A549 (cell line): ENCODE results near the gene PUM2. TPM values are rescaled to one million over a fixed set of nuclear protein-coding genes. Genes with fewer than 3 reads are reported as not detected.

Source experiments
- ATAC-seq, 2 experiments: fragments of 200-7000 bp in 1 of 2; fragments of >200 bp in 1 of 2; cut with Nextera tagmentation in 1 of 2; cut with Tn5 transposase in 1 of 2; 3 replicates each; pipeline versions ENCODE4 v1.8.0 to v1.9.1; 2018 to 2020; ENCODE audit warnings: mild to moderate bottlenecking in 1 of 2, moderate library complexity in 1 of 2
- CTCF ChIA-PET: fragments of 300-600 bp; sonication (Branson Sonifier 250); formaldehyde crosslinking; extraction: SDS; loops from one replicate; lab custom pipeline; 2021; ENCODE audit warnings: antibody characterized with exemption, inconsistent platforms; lab: Yijun Ruan, JAX
- POLR2A ChIA-PET: fragments of 350-600 bp; formaldehyde crosslinking; extraction: SDS; loops from one replicate; lab custom pipeline; 2021; ENCODE audit warnings: antibody characterized with exemption, inconsistent platforms; lab: Yijun Ruan, JAX
- DNase-seq, 2 experiments: peaks; one replicate each; pipeline versions ENCODE4 v3.0.0 to v3.0.0-alpha.2; 2011 to 2016; ENCODE audit warnings: low read depth in 1 of 2, low spot score in 1 of 2
- FAIRE-seq: peaks from 2 replicates; lab custom pipeline; 2011; peaks lifted over from hg19 to GRCh38; lab: Jason Lieb, UNC
- H3K27ac ChIP-seq, 2 experiments: fragments of >200 bp; sonication (Bioruptor Twin); formaldehyde crosslinking; 3 replicates each; pipeline ENCODE4 v1.5.1; 2016 to 2017
- H3K4me1 ChIP-seq: fragments of >200 bp; sonication (Bioruptor Twin); formaldehyde crosslinking; 3 replicates; pipeline ENCODE4 v1.6.1; 2016
- H3K4me2 ChIP-seq: fragments of >200 bp; sonication (Bioruptor Twin); formaldehyde crosslinking; 3 replicates; pipeline ENCODE4 v1.6.1; 2016
- H3K4me3 ChIP-seq: fragments of >200 bp; sonication (Bioruptor Twin); formaldehyde crosslinking; 3 replicates; pipeline ENCODE4 v1.5.1; 2016
- H3K9me3 ChIP-seq: fragments of >200 bp; sonication (Bioruptor Twin); formaldehyde crosslinking; 3 replicates; pipeline ENCODE4 v1.6.1; 2016
- BCL3 ChIP-seq: fragments of >200 bp; sonication (Bioruptor Twin); formaldehyde crosslinking; IDR thresholded peaks from 3 replicates; pipeline ENCODE4 v1.6.1; 2016
- CEBPB ChIP-seq, 2 experiments: fragments of >200 bp in 1 of 2; sonication (Bioruptor Twin) in 1 of 2; formaldehyde crosslinking in 1 of 2; IDR thresholded peaks; 2 replicates each; pipeline ENCODE4 v1.6.1; 2012 to 2016
- CHD2 ChIP-seq: fragments of 150-350 bp; IDR thresholded peaks from 2 replicates; pipeline ENCODE4 v1.6.1; 2014; ENCODE audit warnings: low read length; ENCODE audit not compliant: partially characterized antibody
- CHD4 ChIP-seq: fragments of 200-600 bp; sonication (generic); IDR thresholded peaks from 2 replicates; pipeline ENCODE4 v1.6.1; 2016; ENCODE audit warnings: antibody characterized with exemption, mild to moderate bottlenecking, borderline replicate concordance
- EHF ChIP-seq: fragments of 250-450 bp; sonication (Bioruptor Pico); IDR thresholded peaks from 2 replicates; pipeline ENCODE4 v1.5.0; 2020; ENCODE audit warnings: mild to moderate bottlenecking
- EP300 ChIP-seq, 2 experiments: fragments of >200 bp; sonication (Bioruptor Twin); formaldehyde crosslinking; IDR thresholded peaks; 2 replicates in 1 of 2; 3 replicates in 1 of 2; pipeline ENCODE4 v1.6.1; 2016 to 2017
- FOSB ChIP-seq: fragments of 250-450 bp; sonication (Bioruptor Pico); IDR thresholded peaks from 2 replicates; pipeline ENCODE4 v1.5.0; 2020; ENCODE audit warnings: mild to moderate bottlenecking, moderate library complexity
- FOSL2 ChIP-seq, 2 experiments: fragments of 450-650 bp in 1 of 2; fragments of >200 bp in 1 of 2; sonication (Bioruptor Twin) in 1 of 2; formaldehyde crosslinking; IDR thresholded peaks; 2 replicates each; pipeline versions ENCODE4 v1.5.0 to v1.6.1; 2016 to 2020; ENCODE audit warnings: mild to moderate bottlenecking in 1 of 2, moderate library complexity in 1 of 2
- HEYL ChIP-seq: fragments of 250-450 bp; sonication (Bioruptor Pico); IDR thresholded peaks from 2 replicates; pipeline ENCODE4 v1.8.0; 2021; ENCODE audit warnings: mild to moderate bottlenecking, moderate library complexity
- HOXB13 ChIP-seq: fragments of 250-450 bp; sonication (Bioruptor Pico); IDR thresholded peaks from 2 replicates; pipeline ENCODE4 v1.5.0; 2020; ENCODE audit warnings: low read depth, mild to moderate bottlenecking, moderate library complexity
- JUNB ChIP-seq: fragments of >200 bp; sonication (Bioruptor Twin); formaldehyde crosslinking; IDR thresholded peaks from 2 replicates; pipeline ENCODE4 v1.6.1; 2016
- MAFK ChIP-seq: fragments of 450-650 bp; IDR thresholded peaks from 2 replicates; pipeline ENCODE4 v1.6.1; 2014; ENCODE audit not compliant: partially characterized antibody
- MAZ ChIP-seq: fragments of 150-350 bp; IDR thresholded peaks from 2 replicates; pipeline ENCODE4 v1.6.1; 2014; ENCODE audit warnings: antibody characterized with exemption, low read depth, low read length, borderline replicate concordance
- NFE2L2 ChIP-seq: fragments of 150-350 bp; conservative IDR thresholded peaks from 2 replicates; pipeline ENCODE4 v1.6.1; 2014; ENCODE audit warnings: low read length
- NPAS2 ChIP-seq: fragments of 250-450 bp; sonication (Bioruptor Pico); IDR thresholded peaks from 2 replicates; pipeline ENCODE4 v1.8.0; 2022; ENCODE audit warnings: mild to moderate bottlenecking, moderate library complexity, borderline replicate concordance
- NR3C1 ChIP-seq: fragments of >200 bp; sonication (Bioruptor Twin); formaldehyde crosslinking; IDR thresholded peaks from 3 replicates; pipeline ENCODE4 v1.6.1; 2017
- POLR2A ChIP-seq: IDR thresholded peaks from 2 replicates; pipeline ENCODE4 v1.6.1; 2012; ENCODE audit warnings: mild to moderate bottlenecking, low read length
- RARB ChIP-seq: fragments of 250-450 bp; sonication (Bioruptor Pico); IDR thresholded peaks from 2 replicates; pipeline ENCODE4 v1.8.0; 2021; ENCODE audit warnings: mild to moderate bottlenecking, moderate library complexity
- RNF2 ChIP-seq: fragments of 200-600 bp; sonication (generic); IDR thresholded peaks from 2 replicates; pipeline ENCODE4 v1.6.1; 2016; ENCODE audit warnings: low read depth, mild to moderate bottlenecking, antibody characterized with exemption, moderate library complexity, borderline replicate concordance
- TFCP2L1 ChIP-seq: fragments of 250-450 bp; sonication (Bioruptor Pico); IDR thresholded peaks from 2 replicates; pipeline ENCODE4 v1.5.0; 2021; ENCODE audit warnings: mild to moderate bottlenecking
- ZC3H11A ChIP-seq: fragments of 450-650 bp; IDR thresholded peaks from 2 replicates; pipeline ENCODE4 v1.6.1; 2014; ENCODE audit warnings: antibody characterized with exemption, mild to moderate bottlenecking
- ZFP36 ChIP-seq: fragments of 450-650 bp; IDR thresholded peaks from 2 replicates; pipeline ENCODE4 v1.6.1; 2014; ENCODE audit warnings: borderline replicate concordance; ENCODE audit not compliant: partially characterized antibody
- ZNF302 ChIP-seq: fragments of 250-450 bp; sonication (Bioruptor Pico); IDR thresholded peaks from 2 replicates; pipeline ENCODE4 v1.9.0; 2021; ENCODE audit warnings: inconsistent platforms, mild to moderate bottlenecking, moderate library complexity
- WGBS: methylation state at CpG from one replicate; pipeline ENCODE4 v1.1.6; 2017; ENCODE audit errors: missing lambda C conversion rate; 5-methylcytosine and 5-hydroxymethylcytosine counted together
- polyA plus RNA-seq, 4 experiments: library from polyadenylated mRNA; depleted of rRNA in 3 of 4; stranded (reverse); fragments of >200 nt; fragmentation: RNase III in 1 of 4; extraction: RNeasy Plus Mini Kit Qiagen cat#74134 plus additional on column Dnase treatment in 1 of 4; gene quantifications; 2 replicates in 3 of 4; 3 replicates in 1 of 4; pipeline ENCODE4 v1.2.3, GENCODE V29; 2011 to 2017
- TF ChIP-seq, protein P1 (sequence below): fragments of >200 bp; sonication (Bioruptor Twin); formaldehyde crosslinking; IDR thresholded peaks from 3 replicates; pipeline ENCODE4 v1.5.1; 2016
- TF ChIP-seq, protein P2 (sequence below): fragments of 250-450 bp; sonication (Bioruptor Pico); IDR thresholded peaks from 2 replicates; pipeline ENCODE4 v1.5.0; 2020; ENCODE audit warnings: low read depth, mild to moderate bottlenecking, moderate library complexity
- TF ChIP-seq, protein P3 (sequence below): fragments of 450-650 bp; IDR thresholded peaks from 2 replicates; pipeline ENCODE4 v1.6.1; 2014; ENCODE audit warnings: antibody characterized with exemption
- TF ChIP-seq, protein P4 (sequence below): fragments of 200-600 bp; sonication (generic); IDR thresholded peaks from 2 replicates; pipeline ENCODE4 v1.6.1; 2016; ENCODE audit warnings: antibody characterized with exemption, mild to moderate bottlenecking, moderate library complexity
- TF ChIP-seq, protein P5 (sequence below): IDR thresholded peaks from 2 replicates; pipeline ENCODE4 v1.6.1; 2012

The PUM2 gene
- polyA plus RNA-seq, 2 of the 4 experiments (the other 2 are of a cell fraction), result 44.6 to 94.2 TPM

DNA sequence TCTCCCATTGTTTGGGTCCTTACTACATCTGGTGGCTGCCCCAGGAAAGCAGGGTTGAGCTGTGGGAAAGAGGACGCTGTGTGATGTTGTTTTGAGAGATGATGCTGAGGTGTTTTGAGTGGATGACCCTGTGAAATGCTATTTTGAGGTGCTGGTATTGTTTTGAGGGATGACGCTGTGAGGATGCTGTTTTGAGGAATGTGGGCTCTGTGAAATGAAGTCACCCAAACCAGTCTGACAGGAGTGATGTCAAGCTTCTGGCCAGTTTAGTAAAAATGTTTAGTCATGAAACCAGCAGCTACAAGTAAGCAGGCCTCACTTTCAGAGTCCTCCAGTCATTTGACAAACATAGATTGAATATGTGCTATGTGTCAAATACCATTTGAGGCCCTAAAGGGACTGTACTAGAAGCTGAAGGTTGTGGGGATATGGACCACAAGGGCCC is 16.1 kb upstream of the PUM2 start (continued):
- TF ChIP-seq ZNF302 (no peak), RNF2 (no peak), HEYL (CRISPR knock-in tag) (no peak), EHF (CRISPR knock-in tag) (no peak), FOSL2 (IDR thresholded peaks at IDR 0.05) (no peak), FOSL2 (CRISPR knock-in tag; IDR thresholded peaks at IDR 0.05) (no peak), MAZ (no peak), MAFK (no peak)

- Histone ChIP-seq H3K27ac (peak overlapping the region in 1 of 2 experiments; percentile 45; a peak in 3 of 6 replicates), H3K4me3 (no peak overlapping the region)
- TF ChIP-seq FOSB (no peak), HEYL (CRISPR knock-in tag) (no peak), ZC3H11A (no peak), POLR2A (no peak), EP300 (IDR thresholded peaks at IDR 0.05) (no peak), FOSL2 (IDR thresholded peaks at IDR 0.05) (peak; percentile 69; the same call in 1 of the 2 replicates), FOSL2 (CRISPR knock-in tag; IDR thresholded peaks at IDR 0.05) (peak; percentile 84), MAFK (peak; percentile 87), ZNF302 (no peak), CHD4 (no peak), BCL3 (no peak), HOXB13 (CRISPR knock-in tag) (no peak), NFE2L2 (no peak), NPAS2 (CRISPR knock-in tag) (no peak), CHD2 (no peak), JUNB (peak; percentile 49; the same call in 1 of the 2 replicates), NR3C1 (no peak), RARB (CRISPR knock-in tag) (no peak), TFCP2L1 (no peak), ZFP36 (no peak), CEBPB (IDR thresholded peaks at IDR 0.05) (peak in 1 of 2 experiments; percentile 50; a peak in 1 of 4 replicates)
- TF ChIP-seq, protein P1, sequence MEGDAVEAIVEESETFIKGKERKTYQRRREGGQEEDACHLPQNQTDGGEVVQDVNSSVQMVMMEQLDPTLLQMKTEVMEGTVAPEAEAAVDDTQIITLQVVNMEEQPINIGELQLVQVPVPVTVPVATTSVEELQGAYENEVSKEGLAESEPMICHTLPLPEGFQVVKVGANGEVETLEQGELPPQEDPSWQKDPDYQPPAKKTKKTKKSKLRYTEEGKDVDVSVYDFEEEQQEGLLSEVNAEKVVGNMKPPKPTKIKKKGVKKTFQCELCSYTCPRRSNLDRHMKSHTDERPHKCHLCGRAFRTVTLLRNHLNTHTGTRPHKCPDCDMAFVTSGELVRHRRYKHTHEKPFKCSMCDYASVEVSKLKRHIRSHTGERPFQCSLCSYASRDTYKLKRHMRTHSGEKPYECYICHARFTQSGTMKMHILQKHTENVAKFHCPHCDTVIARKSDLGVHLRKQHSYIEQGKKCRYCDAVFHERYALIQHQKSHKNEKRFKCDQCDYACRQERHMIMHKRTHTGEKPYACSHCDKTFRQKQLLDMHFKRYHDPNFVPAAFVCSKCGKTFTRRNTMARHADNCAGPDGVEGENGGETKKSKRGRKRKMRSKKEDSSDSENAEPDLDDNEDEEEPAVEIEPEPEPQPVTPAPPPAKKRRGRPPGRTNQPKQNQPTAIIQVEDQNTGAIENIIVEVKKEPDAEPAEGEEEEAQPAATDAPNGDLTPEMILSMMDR, result no peak
- TF ChIP-seq, protein P2, sequence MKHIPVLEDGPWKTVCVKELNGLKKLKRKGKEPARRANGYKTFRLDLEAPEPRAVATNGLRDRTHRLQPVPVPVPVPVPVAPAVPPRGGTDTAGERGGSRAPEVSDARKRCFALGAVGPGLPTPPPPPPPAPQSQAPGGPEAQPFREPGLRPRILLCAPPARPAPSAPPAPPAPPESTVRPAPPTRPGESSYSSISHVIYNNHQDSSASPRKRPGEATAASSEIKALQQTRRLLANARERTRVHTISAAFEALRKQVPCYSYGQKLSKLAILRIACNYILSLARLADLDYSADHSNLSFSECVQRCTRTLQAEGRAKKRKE (CRISPR knock-in tag), result no peak
- TF ChIP-seq, protein P3, sequence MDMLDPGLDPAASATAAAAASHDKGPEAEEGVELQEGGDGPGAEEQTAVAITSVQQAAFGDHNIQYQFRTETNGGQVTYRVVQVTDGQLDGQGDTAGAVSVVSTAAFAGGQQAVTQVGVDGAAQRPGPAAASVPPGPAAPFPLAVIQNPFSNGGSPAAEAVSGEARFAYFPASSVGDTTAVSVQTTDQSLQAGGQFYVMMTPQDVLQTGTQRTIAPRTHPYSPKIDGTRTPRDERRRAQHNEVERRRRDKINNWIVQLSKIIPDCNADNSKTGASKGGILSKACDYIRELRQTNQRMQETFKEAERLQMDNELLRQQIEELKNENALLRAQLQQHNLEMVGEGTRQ, result no peak
- TF ChIP-seq, protein P4, sequence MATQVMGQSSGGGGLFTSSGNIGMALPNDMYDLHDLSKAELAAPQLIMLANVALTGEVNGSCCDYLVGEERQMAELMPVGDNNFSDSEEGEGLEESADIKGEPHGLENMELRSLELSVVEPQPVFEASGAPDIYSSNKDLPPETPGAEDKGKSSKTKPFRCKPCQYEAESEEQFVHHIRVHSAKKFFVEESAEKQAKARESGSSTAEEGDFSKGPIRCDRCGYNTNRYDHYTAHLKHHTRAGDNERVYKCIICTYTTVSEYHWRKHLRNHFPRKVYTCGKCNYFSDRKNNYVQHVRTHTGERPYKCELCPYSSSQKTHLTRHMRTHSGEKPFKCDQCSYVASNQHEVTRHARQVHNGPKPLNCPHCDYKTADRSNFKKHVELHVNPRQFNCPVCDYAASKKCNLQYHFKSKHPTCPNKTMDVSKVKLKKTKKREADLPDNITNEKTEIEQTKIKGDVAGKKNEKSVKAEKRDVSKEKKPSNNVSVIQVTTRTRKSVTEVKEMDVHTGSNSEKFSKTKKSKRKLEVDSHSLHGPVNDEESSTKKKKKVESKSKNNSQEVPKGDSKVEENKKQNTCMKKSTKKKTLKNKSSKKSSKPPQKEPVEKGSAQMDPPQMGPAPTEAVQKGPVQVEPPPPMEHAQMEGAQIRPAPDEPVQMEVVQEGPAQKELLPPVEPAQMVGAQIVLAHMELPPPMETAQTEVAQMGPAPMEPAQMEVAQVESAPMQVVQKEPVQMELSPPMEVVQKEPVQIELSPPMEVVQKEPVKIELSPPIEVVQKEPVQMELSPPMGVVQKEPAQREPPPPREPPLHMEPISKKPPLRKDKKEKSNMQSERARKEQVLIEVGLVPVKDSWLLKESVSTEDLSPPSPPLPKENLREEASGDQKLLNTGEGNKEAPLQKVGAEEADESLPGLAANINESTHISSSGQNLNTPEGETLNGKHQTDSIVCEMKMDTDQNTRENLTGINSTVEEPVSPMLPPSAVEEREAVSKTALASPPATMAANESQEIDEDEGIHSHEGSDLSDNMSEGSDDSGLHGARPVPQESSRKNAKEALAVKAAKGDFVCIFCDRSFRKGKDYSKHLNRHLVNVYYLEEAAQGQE, result no peak
- TF ChIP-seq, protein P5, sequence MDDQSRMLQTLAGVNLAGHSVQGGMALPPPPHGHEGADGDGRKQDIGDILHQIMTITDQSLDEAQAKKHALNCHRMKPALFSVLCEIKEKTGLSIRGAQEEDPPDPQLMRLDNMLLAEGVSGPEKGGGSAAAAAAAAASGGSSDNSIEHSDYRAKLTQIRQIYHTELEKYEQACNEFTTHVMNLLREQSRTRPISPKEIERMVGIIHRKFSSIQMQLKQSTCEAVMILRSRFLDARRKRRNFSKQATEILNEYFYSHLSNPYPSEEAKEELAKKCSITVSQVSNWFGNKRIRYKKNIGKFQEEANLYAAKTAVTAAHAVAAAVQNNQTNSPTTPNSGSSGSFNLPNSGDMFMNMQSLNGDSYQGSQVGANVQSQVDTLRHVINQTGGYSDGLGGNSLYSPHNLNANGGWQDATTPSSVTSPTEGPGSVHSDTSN, result no peak
- TF ChIP-seq, all 56 proteins: peak for 4
- peaks cover 12% of the 10 kb centered on the region; the same call in 2 of the 3 replicates for H3K9me3 ChIP-seq
- ChIA-PET CTCF (interaction anchor here (0.6 to 6.3 kb wide), 7 partner anchors 14 to 250 kb away, joined by 3 to 53 read pairs (median 3); no protein-coding TSS in a partner anchor), POLR2A (interaction anchor here (1.2 kb wide), 1 partner anchor 81 kb away, joined by 3 read pairs; the partner anchor contains the start of gene RHOB)
- FAIRE-seq (peak; percentile 59), ATAC-seq (peak; percentile 89 to 93), DNase-seq (peak; percentile 45 to 55)
- peak overlapping the region; percentile 56 for H3K4me2 ChIP-seq
- 68% methylated on average over 7 of the region's 7 CpGs for WGBS
- peaks cover 13% of the 10 kb centered on the region for H3K4me1 ChIP-seq
These were observed 14.7 kb upstream of the PUM2 start for GRCh38 chr2:20365249-20365817.
